Mucosa of descending colon (tissue), 3 donors: ENCODE results near the gene PDLIM5. TPM values are rescaled to one million over a fixed set of nuclear protein-coding genes. Genes with fewer than 3 reads are reported as not detected.

Source experiments
- ATAC-seq: fragments of 200-7000 bp; cut with Tn5 transposase; one replicate; pipeline ENCODE4 v1.9.1; 2020; ENCODE audit warnings: mild to moderate bottlenecking, moderate library complexity
- DNase-seq, 3 donors: peaks; one replicate each; pipeline ENCODE4 v3.0.0-alpha.2; 2020
- H3K36me3 ChIP-seq: fragments of 200-600 bp; one replicate; pipeline ENCODE4 v1.8.0; 2021; ENCODE audit warnings: low read depth, mild to moderate bottlenecking
- H3K4me1 ChIP-seq: fragments of 200-600 bp; one replicate; pipeline ENCODE4 v1.8.0; 2021; ENCODE audit warnings: low read depth, mild to moderate bottlenecking
- H3K4me3 ChIP-seq: fragments of 200-600 bp; one replicate; pipeline ENCODE4 v1.8.0; 2021; ENCODE audit warnings: mild to moderate bottlenecking
- H3K9me3 ChIP-seq: fragments of 200-600 bp; one replicate; pipeline ENCODE4 v1.8.0; 2021; ENCODE audit warnings: mild to moderate bottlenecking
- CTCF ChIP-seq: fragments of 200-600 bp; IDR thresholded peaks from one replicate; pipeline ENCODE4 v1.8.0; 2022; ENCODE audit warnings: antibody characterized with exemption, mild to moderate bottlenecking
- intact Hi-C, 2 donors: fragments of 100-400 bp; cut with DNase I in 1 of 2; cut with micrococcal nuclease in 1 of 2; formaldehyde crosslinking; loops; one replicate each; pipeline versions ENCODE4 v1.11.0 to v1.11.1; 2022; cut with DNase I, micrococcal nuclease
- total RNA-seq, 3 donors: library from RNA; stranded (reverse); fragmentation: NEBNext Ultra II Directional in 2 of 3; extraction: Animal tissue kit (Norgen Biotek cat#: 25700) in 2 of 3; gene quantifications; one replicate each; pipeline versions ENCODE4 v1.2.1 to v1.2.4, GENCODE V29; 2021 to 2023
- donor health status: DM: no; HTN: no; CAD: no; lungs with moderate emphysema.
- donor health status: DM: no; HTN: no; CAD: no.
- donor health status: DM: no; HTN: yes; CAD: no.

Gene PDLIM5
- total RNA-seq, 3 donors from 2014 or later = 137 to 183 (median 160) TPM

GRCh38 chr4:94536649-94537469 lies 85.1 kb downstream of the PDLIM5 start:
- no peak for ATAC-seq
- H3K4me3 ChIP-seq = no peak overlapping the region
- intact Hi-C loops = no loop called here
- DNase-seq = no peak
- no peaks in the 10 kb centered on the region for H3K9me3 ChIP-seq
- peaks cover 11% of the 10 kb centered on the region for H3K4me1 ChIP-seq
- no peaks in the 10 kb centered on the region for H3K36me3 ChIP-seq
- TF ChIP-seq CTCF = no peak

- Histone ChIP-seq H3K36me3 (no peaks in the 10 kb centered on the region), H3K9me3 (no peaks in the 10 kb centered on the region), H3K4me3 (no peak overlapping the region), H3K4me1 (peaks cover 11% of the 10 kb centered on the region)
- DNase-seq (no peak), ATAC-seq (no peak)
- intact Hi-C loops = no loop called here
- TF ChIP-seq CTCF = no peak
These were observed 86.3 kb downstream of the PDLIM5 start for GRCh38 chr4:94537921-94538628.

- no peak for TF ChIP-seq CTCF
- Histone ChIP-seq H3K9me3 (no peaks in the 10 kb centered on the region), H3K36me3 (no peaks in the 10 kb centered on the region), H3K4me1 (no peaks in the 10 kb centered on the region), H3K4me3 (no peak overlapping the region)
- ATAC-seq (no peak), DNase-seq (no peak)
- intact Hi-C loops = no loop called here
These were observed 88.7 kb downstream of the PDLIM5 start for GRCh38 chr4:94540476-94540875.

GRCh38 chr4:94544811-94545210 lies 93.1 kb downstream of the PDLIM5 start:
- no peak for TF ChIP-seq CTCF
- no peaks in the 10 kb centered on the region for H3K36me3 ChIP-seq
- no peak for ATAC-seq
- no peak for DNase-seq
- no peaks in the 10 kb centered on the region for H3K9me3 ChIP-seq
- no peaks in the 10 kb centered on the region for H3K4me1 ChIP-seq
- H3K4me3 ChIP-seq = no peak overlapping the region
- intact Hi-C loops = no loop called here

GRCh38 chr4:94545296-94545695 lies 93.6 kb downstream of the PDLIM5 start:
- DNase-seq (no peak), ATAC-seq (no peak)
- intact Hi-C loops = no loop called here
- no peaks in the 10 kb centered on the region for H3K4me1 ChIP-seq
- no peak overlapping the region for H3K4me3 ChIP-seq
- no peaks in the 10 kb centered on the region for H3K9me3 ChIP-seq
- no peaks in the 10 kb centered on the region for H3K36me3 ChIP-seq
- TF ChIP-seq CTCF = no peak
